Right lobe of liver (tissue), 6 donors: ENCODE measurements around the gene CAMKMT. TPM values are rescaled to one million over a fixed set of nuclear protein-coding genes. Genes with fewer than 3 reads are reported as not detected.

Experiments
- ATAC-seq, 4 donors: fragments of 200-7000 bp; cut with Tn5 transposase; one replicate each; pipeline ENCODE4 v1.9.1; 2020; ENCODE audit warnings: mild to moderate bottlenecking in 4 of 4, moderate library complexity in 4 of 4
- DNase-seq, 3 donors: peaks; one replicate each; pipeline ENCODE4 v3.0.0-alpha.2; 2020
- H3K27ac ChIP-seq, 3 donors: fragments of 200-600 bp; one replicate each; pipeline ENCODE4 v1.8.0; 2022
- H3K27me3 ChIP-seq, 2 donors: fragments of 200-600 bp; one replicate each; pipeline ENCODE4 v1.8.0; 2022
- H3K36me3 ChIP-seq, 4 donors: fragments of 200-600 bp; sonication (generic) in 1 of 4; one replicate each; pipeline versions ENCODE4 v1.5.1 to v1.8.0; 2017 to 2022; ENCODE audit warnings: control low read depth in 1 of 4
- H3K4me1 ChIP-seq, 4 donors: fragments of 200-600 bp; sonication (generic) in 1 of 4; one replicate each; pipeline versions ENCODE4 v1.5.1 to v1.8.0; 2017 to 2022; ENCODE audit warnings: control low read depth in 1 of 4
- H3K4me3 ChIP-seq, 3 donors: fragments of 200-600 bp; one replicate each; pipeline ENCODE4 v1.8.0; 2022
- H3K9me3 ChIP-seq, 4 donors: fragments of 200-600 bp; sonication (generic) in 1 of 4; one replicate each; pipeline versions ENCODE4 v1.5.1 to v1.8.0; 2017 to 2022; ENCODE audit warnings: control low read depth in 1 of 4
- CTCF ChIP-seq, 4 donors: fragments of 200-600 bp in 3 of 4; fragments of 450-650 bp in 1 of 4; IDR thresholded peaks; one replicate each; pipeline versions ENCODE4 v1.5.1 to v1.8.0; 2016 to 2022; ENCODE audit warnings: antibody characterized with exemption in 4 of 4, mild to moderate bottlenecking in 2 of 4
- POLR2A ChIP-seq: fragments of 450-650 bp; IDR thresholded peaks from one replicate; pipeline ENCODE4 v1.6.1; 2017; ENCODE audit warnings: antibody characterized with exemption, mild to moderate bottlenecking
- WGBS: methylation state at CpG from one replicate; pipeline ENCODE4 v1.1.6; 2018; ENCODE audit warnings: low coverage, low lambda C conversion rate; ENCODE audit not compliant: insufficient coverage; ENCODE audit errors: missing lambda C conversion rate; 5-methylcytosine and 5-hydroxymethylcytosine counted together
- intact Hi-C, 2 donors: fragments of 100-400 bp; cut with DNase I; formaldehyde crosslinking; loops; one replicate each; pipeline versions ENCODE4 v1.11.2 to v1.14.1; 2022
- total RNA-seq, 6 experiments: library from RNA; depleted of rRNA in 2 of 6; stranded (reverse); fragments of >200 nt in 2 of 6; fragmentation: NEBNext Ultra II Directional in 3 of 6; extraction: Animal tissue kit (Norgen Biotek cat#: 25700) in 3 of 6; gene quantifications; one replicate each; pipeline versions ENCODE4 v1.1.0 to v1.2.4, GENCODE V29; 2016 to 2023
- donor health status: DM: no; HTN: yes; CAD: no.
- donor health status: DM: no; HTN: no; CAD: no.
- donor health status: DM: no; HTN: no; CAD: no.
- donor health status: DM: no; HTN: yes; CAD: no.
- donor health status: DM: no; HTN: yes; CAD: no.

Gene CAMKMT
- total RNA-seq, 6 experiments from 2014 or later: 2.0 to 7.4 (median 5.2) TPM

- WGBS: 90% methylated on average over 1 of the region's 1 CpG
- intact Hi-C loops: no loop called here
Observed at GRCh38 chr2:44651974-44652373, 290.2 kb downstream of the CAMKMT start.

GRCh38 chr2:44652701-44653100 lies 291.0 kb downstream of the CAMKMT start:
- Histone ChIP-seq H3K27me3 (no peaks in the 10 kb centered on the region), H3K36me3 (no peaks in the 10 kb centered on the region), H3K4me1 (no peaks in the 10 kb centered on the region), H3K9me3 (no peaks in the 10 kb centered on the region), H3K27ac (no peak overlapping the region), H3K4me3 (no peak overlapping the region)
- WGBS: 93% methylated on average over 3 of the region's 4 CpGs
- DNase-seq: no peak
- intact Hi-C loops: no loop called here
- no peak for TF ChIP-seq CTCF (IDR thresholded peaks at IDR 0.05)
- no peak for ATAC-seq

More at GRCh38 chr2:44651974-44652373, 290.2 kb downstream of the CAMKMT start:
- Histone ChIP-seq H3K4me3 (no peak overlapping the region), H3K4me1 (no peaks in the 10 kb centered on the region), H3K27ac (no peak overlapping the region), H3K27me3 (no peaks in the 10 kb centered on the region), H3K9me3 (no peaks in the 10 kb centered on the region), H3K36me3 (no peaks in the 10 kb centered on the region)
- ATAC-seq (no peak), DNase-seq (no peak)
- TF ChIP-seq CTCF (IDR thresholded peaks at IDR 0.05) (no peak), POLR2A (no peak)

- no peaks in the 10 kb centered on the region for H3K27me3 ChIP-seq
- DNase-seq (no peak), ATAC-seq (no peak)
- no peak overlapping the region for H3K4me3 ChIP-seq
- no peaks in the 10 kb centered on the region for H3K4me1 ChIP-seq
- TF ChIP-seq CTCF (IDR thresholded peaks at IDR 0.05): no peak
- no peak for TF ChIP-seq POLR2A
- no peaks in the 10 kb centered on the region for H3K36me3 ChIP-seq
- H3K9me3 ChIP-seq: no peaks in the 10 kb centered on the region
- H3K27ac ChIP-seq: no peak overlapping the region
- intact Hi-C loops: no loop called here
- WGBS: 89% methylated on average over 5 of the region's 5 CpGs
Observed at GRCh38 chr2:44655401-44655864, 293.7 kb downstream of the CAMKMT start.

GRCh38 chr2:44656460-44656859 lies 294.7 kb downstream of the CAMKMT start:
- ATAC-seq: no peak
- Histone ChIP-seq H3K27ac (no peak overlapping the region), H3K9me3 (no peaks in the 10 kb centered on the region), H3K36me3 (no peaks in the 10 kb centered on the region), H3K27me3 (no peaks in the 10 kb centered on the region), H3K4me1 (no peaks in the 10 kb centered on the region), H3K4me3 (no peak overlapping the region)
- WGBS: 59% methylated on average over 2 of the region's 2 CpGs
- DNase-seq: no peak
- intact Hi-C loops: no loop called here
- no peak for TF ChIP-seq POLR2A
- TF ChIP-seq CTCF (IDR thresholded peaks at IDR 0.05): no peak

- Histone ChIP-seq H3K27me3 (no peaks in the 10 kb centered on the region), H3K4me3 (no peak overlapping the region), H3K27ac (no peak overlapping the region), H3K4me1 (no peaks in the 10 kb centered on the region), H3K36me3 (no peaks in the 10 kb centered on the region), H3K9me3 (no peaks in the 10 kb centered on the region)
- WGBS: 64% methylated on average over 1 of the region's 1 CpG
- TF ChIP-seq CTCF (IDR thresholded peaks at IDR 0.05) (no peak), POLR2A (no peak)
- ATAC-seq (no peak), DNase-seq (no peak)
- intact Hi-C loops: no loop called here
Observed at GRCh38 chr2:44663471-44664073, 301.8 kb downstream of the CAMKMT start.
